ENCODE results near the gene NIPAL3.
"Not testable (repeated sequence)": the region's sequence is repeated elsewhere in the genome, so short reads cannot be mapped to it uniquely, and the experiment has no call there.

Gene NIPAL3

DNA sequence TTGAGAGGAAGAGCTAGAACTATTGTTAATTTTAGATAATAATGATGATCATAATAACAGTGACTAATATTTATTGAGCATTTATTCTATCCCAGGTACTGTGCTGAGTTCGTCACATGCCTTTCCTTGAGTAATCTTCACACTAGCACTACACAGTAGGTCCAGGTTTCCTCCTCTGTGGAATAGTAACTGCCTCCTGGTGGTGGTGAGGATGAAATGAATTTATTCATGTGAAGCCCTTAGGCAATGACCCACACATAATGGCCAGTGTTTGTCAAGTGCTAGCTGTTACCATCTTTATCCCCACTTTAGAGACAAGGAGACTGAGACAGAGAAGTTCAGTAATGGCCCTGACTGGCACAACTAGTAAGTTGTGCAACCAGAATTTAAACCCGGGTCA is 5.9 kb downstream of the NIPAL3 start:
- DNase-seq (ENCODE audit: low read depth, low spot score): no peak

- no peak for DNase-seq (ENCODE audit: low read depth, low spot score)
These were observed 8.6 kb downstream of the NIPAL3 start for GRCh38 chr1:24424207-24424606.

- DNase-seq (ENCODE audit: low read depth, low spot score): no peak
These were observed 9.4 kb downstream of the NIPAL3 start for GRCh38 chr1:24424990-24425389.

- DNase-seq (ENCODE audit: low read depth, low spot score): no peak
These were observed 9.8 kb downstream of the NIPAL3 start for GRCh38 chr1:24425441-24425840.

GRCh38 chr1:24425922-24426321 is 10.3 kb downstream of the NIPAL3 start:
- no peak for DNase-seq (ENCODE audit: low read depth, low spot score)

DNA sequence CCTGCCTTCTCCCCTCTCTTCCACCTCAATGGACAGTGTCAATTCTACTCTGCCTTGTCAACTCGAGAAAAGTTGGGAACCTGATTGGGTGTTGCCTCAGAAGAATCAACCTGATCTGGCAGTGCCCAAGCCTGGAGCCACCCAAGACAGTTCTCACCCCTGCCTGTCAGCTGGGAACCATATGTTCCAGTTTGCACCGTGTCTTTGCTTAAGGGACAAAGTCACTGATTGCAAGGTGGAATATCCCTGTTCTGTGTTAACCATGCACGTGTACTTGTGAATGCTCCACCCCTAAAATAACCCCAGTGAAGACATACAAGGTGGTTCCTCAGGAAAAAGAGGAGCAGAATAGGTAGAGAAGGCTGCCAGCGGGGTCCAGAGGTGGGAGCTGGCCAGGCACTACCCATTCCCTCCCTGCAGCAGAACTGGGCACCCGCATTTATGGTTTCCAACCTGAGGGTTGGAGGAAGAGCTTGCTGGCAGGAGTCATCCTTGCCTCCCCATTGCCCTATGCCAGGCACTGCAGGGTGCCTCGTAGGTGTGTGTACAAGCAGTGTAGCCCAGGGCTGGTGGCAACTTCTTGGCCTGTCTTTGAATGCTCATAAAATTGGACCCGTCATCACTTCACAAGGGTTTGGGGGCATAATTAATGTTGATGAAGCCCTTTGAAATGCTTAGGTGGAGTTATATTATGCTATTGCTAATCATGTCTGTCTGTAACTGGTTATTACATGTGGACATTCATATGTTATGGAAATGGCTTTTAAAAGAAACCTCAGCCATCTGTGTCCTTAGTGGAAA is 11.3 kb downstream of the NIPAL3 start:
- DNase-seq (ENCODE audit: low read depth, low spot score): no peak

GRCh38 chr1:24427545-24427862 is 11.9 kb downstream of the NIPAL3 start:
- DNase-seq (ENCODE audit: low read depth, low spot score): no peak

DNA sequence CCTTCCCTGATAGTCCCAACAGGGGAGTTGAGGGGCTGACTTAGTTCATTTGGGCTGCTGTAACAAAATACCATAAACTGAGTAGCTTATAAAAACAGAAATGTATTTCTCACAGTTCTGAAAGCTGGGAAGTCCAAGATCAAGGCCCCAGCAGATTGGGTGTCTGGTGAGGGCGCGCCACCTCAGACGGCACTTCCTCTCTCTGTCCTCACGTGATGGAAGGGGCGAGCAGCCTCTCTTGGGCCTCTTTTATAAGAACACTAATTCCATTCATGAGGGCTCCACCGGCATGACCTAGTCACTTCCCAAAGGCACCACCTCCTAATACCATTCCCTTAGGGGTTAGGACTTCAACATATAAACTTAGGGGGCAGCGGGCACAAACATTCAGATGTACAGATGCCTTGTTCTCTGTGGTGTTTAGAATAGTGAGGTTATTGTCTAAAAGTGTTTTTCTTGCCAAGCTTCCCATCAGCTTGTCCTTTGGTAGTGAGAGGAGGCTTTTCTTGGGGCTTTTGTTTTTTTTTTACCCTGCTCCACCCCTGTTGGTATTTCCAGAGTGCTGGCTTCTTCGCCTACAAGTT is 20.3 kb downstream of the NIPAL3 start:
- DNase-seq (ENCODE audit: low read depth, low spot score): no peak

DNA sequence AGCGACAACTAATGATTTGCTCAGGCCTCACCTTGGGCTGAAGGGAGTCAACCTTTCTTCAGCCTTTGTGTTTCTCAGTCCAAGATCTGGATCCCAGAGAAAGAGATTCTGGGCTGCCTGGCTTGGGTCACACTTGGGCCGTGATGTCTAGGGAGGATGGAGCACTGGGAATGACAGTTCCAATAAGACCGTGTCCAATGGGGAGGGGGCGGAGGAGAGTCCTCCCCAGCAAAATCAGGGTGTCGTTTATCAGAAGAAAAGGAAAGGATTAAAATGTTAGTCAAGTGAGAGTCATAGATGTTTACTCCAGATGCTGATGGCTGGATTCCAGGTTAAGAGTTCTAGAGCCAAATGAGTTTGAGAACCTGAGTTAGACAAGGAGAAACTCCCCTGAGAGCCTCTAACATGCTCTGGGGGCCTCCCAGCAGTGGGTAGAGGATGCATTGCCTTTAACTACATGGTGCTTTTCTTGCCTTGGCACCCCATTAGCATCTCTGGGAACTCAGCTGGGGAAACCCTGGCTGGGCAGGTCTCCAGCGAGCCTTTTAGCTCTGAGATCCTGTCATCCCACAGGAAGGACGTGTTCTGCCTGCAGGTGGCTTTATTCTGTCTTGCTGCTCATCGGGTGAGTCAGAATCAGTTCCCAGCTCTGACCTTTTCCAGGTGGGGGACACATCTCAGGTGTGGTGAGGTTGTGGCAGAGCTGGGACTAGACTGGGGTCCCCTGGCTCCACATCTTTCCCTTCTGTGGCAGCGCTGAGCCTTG is 22.2 kb downstream of the NIPAL3 start:
- no peak for DNase-seq (ENCODE audit: low read depth, low spot score)

DNA sequence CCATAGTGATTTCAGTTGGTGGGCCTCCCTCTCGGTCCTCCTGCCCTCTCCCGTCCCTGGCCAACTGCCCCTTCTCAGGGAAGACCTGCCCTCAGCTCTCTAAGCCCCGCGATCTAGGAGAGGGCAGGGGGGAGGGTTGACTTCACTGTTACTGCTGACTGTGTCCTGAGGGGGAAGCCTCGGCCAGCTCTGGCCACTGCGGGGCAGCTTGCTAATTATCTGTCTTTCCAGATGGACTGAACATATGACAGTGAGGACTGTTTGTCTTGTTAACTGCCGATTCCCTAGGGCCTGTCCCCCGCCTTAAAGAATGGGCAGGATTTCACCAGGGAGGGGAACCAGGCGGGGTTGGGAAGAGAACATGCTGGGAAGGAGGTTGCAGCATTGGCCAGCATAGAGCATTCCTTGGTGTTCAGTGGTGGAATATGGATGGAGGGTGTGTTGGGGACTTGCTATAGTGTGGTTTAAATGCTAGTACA is 22.9 kb downstream of the NIPAL3 start:
- DNase-seq (ENCODE audit: low read depth, low spot score): no peak

- DNase-seq (ENCODE audit: low read depth, low spot score): no peak
These were observed 24.8 kb downstream of the NIPAL3 start for GRCh38 chr1:24440436-24440835.

DNA sequence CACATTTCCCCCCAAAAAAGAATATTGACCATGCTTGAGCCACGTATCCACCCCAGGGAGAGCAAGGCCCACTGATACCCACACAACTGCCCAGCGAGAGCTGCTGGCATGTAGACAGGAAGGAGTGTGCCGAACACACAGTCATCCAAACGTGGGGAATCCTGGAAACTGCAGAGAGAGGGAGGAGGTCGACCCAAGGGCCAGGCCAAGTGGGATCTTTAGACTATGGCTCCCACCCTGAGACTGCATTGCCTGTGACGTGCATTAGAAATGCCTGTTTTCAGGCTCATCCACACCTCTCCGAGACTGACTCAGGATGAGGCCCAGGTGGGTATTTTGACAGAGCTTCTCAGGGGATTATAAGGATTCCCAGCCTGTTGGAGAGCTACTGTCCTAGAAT is 25.9 kb downstream of the NIPAL3 start:
- DNase-seq (ENCODE audit: low read depth, low spot score): no peak

DNA sequence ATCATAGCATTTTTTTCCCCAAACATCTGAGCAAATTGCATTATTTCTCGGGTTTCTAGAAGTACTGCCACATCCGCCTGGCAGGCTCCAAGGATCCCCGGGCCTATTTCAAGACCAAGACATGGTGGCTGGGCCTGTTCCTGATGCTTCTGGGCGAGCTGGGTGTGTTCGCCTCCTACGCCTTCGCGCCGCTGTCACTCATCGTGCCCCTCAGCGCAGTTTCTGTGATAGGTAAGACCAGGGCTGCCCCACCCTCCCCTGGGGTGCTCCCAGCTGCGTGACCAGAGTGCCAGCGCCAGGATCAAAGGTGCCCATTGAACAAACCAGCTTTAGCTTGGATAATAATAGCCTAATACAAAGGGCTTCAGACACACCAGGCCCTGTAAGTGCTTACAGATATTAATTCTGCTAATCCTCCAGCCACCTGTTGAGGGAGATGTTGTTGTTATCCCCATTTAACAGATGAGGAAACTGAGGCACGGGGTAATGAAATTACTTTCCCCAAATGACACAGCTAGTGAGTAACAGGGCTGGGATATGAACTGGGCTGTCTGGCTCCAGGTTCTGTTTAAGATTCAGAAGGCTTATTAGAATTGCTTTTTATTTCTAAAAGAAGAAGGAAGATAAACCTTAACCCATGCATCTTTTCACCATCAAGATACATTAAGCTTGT is 26.5 kb downstream of the NIPAL3 start:
- DNase-seq (ENCODE audit: low read depth, low spot score): no peak

GRCh38 chr1:24442764-24443163 is 27.2 kb downstream of the NIPAL3 start:
- no peak for DNase-seq (ENCODE audit: low read depth, low spot score)

- no peak for DNase-seq (ENCODE audit: low read depth, low spot score)
These were observed 27.6 kb downstream of the NIPAL3 start for GRCh38 chr1:24443241-24443656.

DNA sequence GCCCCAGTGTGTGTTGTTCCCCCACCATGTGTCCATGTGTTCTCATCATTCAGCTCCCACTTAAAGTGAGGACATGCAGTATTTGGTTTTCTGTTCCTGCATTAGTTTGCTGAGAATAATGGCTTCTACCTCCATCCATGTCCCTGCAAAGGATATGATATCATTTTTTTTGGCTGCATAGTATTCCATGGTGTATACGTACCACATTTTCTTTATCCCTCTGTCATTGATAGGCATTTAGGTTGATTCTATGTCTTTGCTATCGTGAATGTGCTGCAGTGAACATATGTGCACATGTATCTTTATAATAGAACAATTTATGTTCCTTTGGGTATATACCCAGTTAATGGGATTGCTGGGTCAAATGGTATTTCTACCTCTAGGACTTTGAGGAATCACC is 30.8 kb downstream of the NIPAL3 start:
- not testable (repeated sequence) for DNase-seq (ENCODE audit: low read depth, low spot score)

- no peak for DNase-seq (ENCODE audit: low read depth, low spot score)
These were observed 34.7 kb downstream of the NIPAL3 start for GRCh38 chr1:24450316-24450715.

GRCh38 chr1:24450857-24451397 is 35.3 kb downstream of the NIPAL3 start:
- DNase-seq (ENCODE audit: low read depth, low spot score): no peak

DNA sequence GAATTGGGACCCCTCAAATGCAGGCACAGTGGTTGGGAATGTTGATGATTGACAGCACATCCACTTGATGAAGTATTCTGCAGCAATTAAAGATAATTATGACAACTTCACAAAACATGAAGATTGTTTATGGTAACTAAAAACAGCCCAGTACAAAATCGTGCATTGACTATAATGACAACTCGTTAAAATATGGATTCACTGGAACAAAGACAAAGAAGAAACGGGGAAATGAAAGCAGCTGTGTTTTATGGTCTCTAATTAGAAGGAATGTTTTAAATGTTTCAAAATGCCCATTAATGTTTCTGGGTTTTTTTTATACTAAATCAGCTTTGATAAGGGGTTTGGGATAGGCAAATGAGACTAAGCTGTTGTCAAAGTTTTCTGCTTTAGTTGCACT is 36.1 kb downstream of the NIPAL3 start:
- DNase-seq (ENCODE audit: low read depth, low spot score): no peak

- DNase-seq (ENCODE audit: low read depth, low spot score): no peak
These were observed 37.4 kb downstream of the NIPAL3 start for GRCh38 chr1:24452922-24453485.

GRCh38 chr1:24454673-24455072 is 39.1 kb downstream of the NIPAL3 start:
- DNase-seq (ENCODE audit: low read depth, low spot score): no peak

GRCh38 chr1:24455272-24455671 is 39.7 kb downstream of the NIPAL3 start:
- DNase-seq (ENCODE audit: low read depth, low spot score): no peak
